H1 (cell line): ENCODE data around the gene MORN2. TPM values are rescaled to one million over a fixed set of nuclear protein-coding genes. Genes with fewer than 3 reads are reported as not detected.

Experiments used
- ATF2 ChIP-seq: IDR thresholded peaks from 2 replicates; pipeline ENCODE4 v1.6.1; 2012; ENCODE audit warnings: low read length, inconsistent platforms
- MAFK ChIP-seq: IDR thresholded peaks from 2 replicates; pipeline ENCODE4 v1.6.1; 2012; ENCODE audit warnings: low read depth, mild to moderate bottlenecking, improper control_type of control experiment, low read length
- POLR2AphosphoS5 ChIP-seq: IDR thresholded peaks from 2 replicates; pipeline ENCODE4 v1.6.1; 2011; ENCODE audit warnings: low read depth, low read length
- polyA plus RNA-seq, 7 experiments: library from polyadenylated mRNA; depleted of rRNA in 3 of 7; stranded (reverse) in 5 of 7; unstranded in 2 of 7; fragments of >200 nt in 5 of 7; fragments of 200-250 nt in 2 of 7; gene quantifications; 1 replicate in 5 of 7; 2 replicates in 1 of 7; 4 replicates in 1 of 7; pipeline versions ENCODE4 v1.2.1 to v1.2.3, GENCODE V29; 2011 to 2013; ENCODE audit warnings: missing spikeins in 2 of 7, mixed read lengths in 2 of 7
- total RNA-seq: library from RNA; stranded (reverse); fragmentation: NEBNext Ultra II Directional; extraction: Animal tissue kit (Norgen Biotek cat#: 25700); gene quantifications from 2 replicates; pipeline ENCODE4 v1.2.1, GENCODE V29; 2021

MORN2 gene
- total and polyA plus RNA-seq, 2 of the 8 experiments (the other 6 are each of a cell fraction or from before 2014, with no cell fraction given) = 7.2 to 11.3 TPM

- TF ChIP-seq ATF2 (no peak), POLR2AphosphoS5 (no peak), MAFK (no peak)
Observed at GRCh38 chr2:38863061-38863695, 12.6 kb upstream of the MORN2 start (continued).
